MV-4-11 (cell line): ENCODE measurements around the gene TMEM237.

Experiments used
- DNase-seq: peaks from one replicate; lab custom pipeline; 2025; lab: John Stamatoyannopoulos, UW

TMEM237 gene

GRCh38 chr2:201642086-201642578 lies 1.2 kb downstream of the TMEM237 start:
- DNase-seq: no peak

- peak; percentile 55 for DNase-seq
These were observed 4.1 kb downstream of the TMEM237 start for GRCh38 chr2:201639205-201639604.

- no peak for DNase-seq
These were observed 5.0 kb downstream of the TMEM237 start for GRCh38 chr2:201638326-201638725.

GRCh38 chr2:201633661-201634249 lies 9.5 kb downstream of the TMEM237 start:
- no peak for DNase-seq

GRCh38 chr2:201631041-201631440 lies 12.3 kb downstream of the TMEM237 start:
- no peak for DNase-seq

GRCh38 chr2:201630577-201630976 lies 12.7 kb downstream of the TMEM237 start:
- DNase-seq: peak; percentile 24

GRCh38 chr2:201628545-201628944 lies 14.8 kb downstream of the TMEM237 start:
- no peak for DNase-seq

- DNase-seq: no peak
These were observed 20.9 kb downstream of the TMEM237 start for GRCh38 chr2:201622306-201622970.

- DNase-seq: no peak
These were observed 21.9 kb downstream of the TMEM237 start for GRCh38 chr2:201621293-201621999.

GRCh38 chr2:201618744-201619662 lies 24.3 kb downstream of the TMEM237 start:
- DNase-seq: no peak

- no peak for DNase-seq
These were observed 35.3 kb downstream of the TMEM237 start for GRCh38 chr2:201608021-201608420.

- no peak for DNase-seq
These were observed 35.7 kb downstream of the TMEM237 start for GRCh38 chr2:201607568-201607967.

GRCh38 chr2:201600906-201601305 lies 42.4 kb downstream of the TMEM237 start:
- no peak for DNase-seq

- no peak for DNase-seq
These were observed 45.9 kb downstream of the TMEM237 start for GRCh38 chr2:201597397-201597796.

- peak; percentile 56 for DNase-seq
These were observed 62.8 kb downstream of the TMEM237 start for GRCh38 chr2:201580486-201580885.

- no peak for DNase-seq
These were observed 63.8 kb downstream of the TMEM237 start for GRCh38 chr2:201579536-201579935.

GRCh38 chr2:201575971-201576370 lies 67.3 kb downstream of the TMEM237 start:
- peak; percentile 32 for DNase-seq

- peak; percentile 72 for DNase-seq
These were observed 68.5 kb downstream of the TMEM237 start for GRCh38 chr2:201574766-201575165.

GRCh38 chr2:201572846-201573508 lies 70.3 kb downstream of the TMEM237 start:
- DNase-seq: peak; percentile 38
